ENCODE measurements around the gene DIRAS3. TPM values are rescaled to one million over a fixed set of nuclear protein-coding genes. Genes with fewer than 3 reads are reported as not detected.
"Not testable (repeated sequence)": the region's sequence is repeated elsewhere in the genome, so short reads cannot be mapped to it uniquely, and the experiment has no call there.

DIRAS3 gene
- total RNA-seq, 2 donors from 2014 or later: 2.8 to 3.0 TPM

- TF ChIP-seq POLR2AphosphoS5 (IDR thresholded peaks at IDR 0.05) (no peak), POLR2A (IDR thresholded peaks at IDR 0.05) (no peak), CTCF (IDR thresholded peaks at IDR 0.05) (no peak)
- Histone ChIP-seq H3K4me3 (no peak overlapping the region), H3K9me3 (no peaks in the 10 kb centered on the region), H3K4me1 (replicated peaks) (no peaks in the 10 kb centered on the region), H3K36me3 (no peaks in the 10 kb centered on the region), H3K27ac (no peak overlapping the region), H3K27me3 (replicated peaks; ENCODE audit: insufficient read depth) (no peaks in the 10 kb centered on the region)
- 96% methylated on average over 4 of the region's 4 CpGs for WGBS
- no peak for DNase-seq (ENCODE audit: low spot score)
- intact Hi-C loops (cut with DNase I): no loop called here
Measured at GRCh38 chr1:68013351-68013750, 37.1 kb downstream of the DIRAS3 start.

DNA sequence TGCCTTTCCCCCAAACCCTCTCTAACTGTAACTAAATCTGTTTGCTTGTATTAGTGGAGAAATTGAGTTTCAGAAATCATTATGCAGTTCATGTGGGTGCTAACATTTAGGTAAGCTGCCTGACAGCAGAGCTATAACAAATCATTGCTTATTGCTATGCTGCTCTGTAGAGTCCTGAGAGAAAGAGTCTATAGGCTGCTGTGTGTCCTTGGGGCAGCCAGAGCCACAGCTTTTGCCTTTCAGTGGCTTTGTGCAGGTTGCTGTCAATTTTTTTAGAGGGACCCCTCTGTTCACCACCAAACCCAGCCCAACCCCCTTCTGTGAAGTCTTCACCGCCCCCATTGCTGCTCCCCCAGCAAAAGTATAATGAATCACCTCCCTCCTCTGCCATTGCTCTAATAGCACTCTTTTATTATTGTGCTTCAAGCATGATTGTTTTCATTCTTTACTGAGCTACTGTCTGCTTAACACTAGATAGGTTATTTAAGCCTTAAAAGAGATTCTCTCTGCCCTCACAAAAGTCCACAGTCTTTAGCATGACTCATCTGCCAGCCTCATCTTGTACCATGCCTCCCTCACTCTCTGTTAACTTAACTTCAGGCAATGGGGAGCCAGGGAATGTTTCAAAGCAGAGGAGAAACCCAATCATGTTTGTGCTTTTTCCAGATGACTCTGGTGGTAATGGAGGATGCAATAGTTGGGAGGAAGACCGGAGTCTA, 38.6 kb downstream of the DIRAS3 start:
- H3K36me3 ChIP-seq: no peaks in the 10 kb centered on the region
- DNase-seq (ENCODE audit: low spot score): no peak
- TF ChIP-seq CTCF (IDR thresholded peaks at IDR 0.05): no peak
- TF ChIP-seq POLR2AphosphoS5 (IDR thresholded peaks at IDR 0.05): no peak
- no peak for TF ChIP-seq POLR2A (IDR thresholded peaks at IDR 0.05)
- intact Hi-C loops (cut with DNase I): no loop called here
- H3K27me3 ChIP-seq (replicated peaks; ENCODE audit: insufficient read depth): no peaks in the 10 kb centered on the region
- H3K27ac ChIP-seq: no peak overlapping the region
- no peaks in the 10 kb centered on the region for H3K4me1 ChIP-seq (replicated peaks)
- no peaks in the 10 kb centered on the region for H3K9me3 ChIP-seq
- no peak overlapping the region for H3K4me3 ChIP-seq
- 86% methylated on average over 2 of the region's 2 CpGs for WGBS

DNA sequence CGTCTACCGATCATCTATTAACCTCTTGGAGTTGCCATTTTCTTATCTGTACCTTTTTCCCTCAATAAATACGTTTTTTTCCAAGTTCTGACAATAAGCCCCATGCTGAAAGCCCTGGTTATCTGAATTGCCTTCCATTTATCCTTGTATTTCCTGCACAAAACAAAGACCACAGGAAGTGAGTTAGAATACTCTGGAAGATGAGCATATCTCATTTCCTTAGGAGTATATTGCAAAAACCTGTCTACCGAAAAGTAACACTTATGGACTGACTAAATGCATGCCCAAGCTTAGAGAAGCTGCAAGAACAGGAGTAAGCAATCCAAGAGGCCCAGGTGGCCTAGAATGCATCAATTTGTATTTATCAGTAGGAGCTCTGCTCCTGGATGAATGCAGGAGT, 39.9 kb downstream of the DIRAS3 start:
- Histone ChIP-seq H3K9me3 (no peaks in the 10 kb centered on the region), H3K36me3 (no peaks in the 10 kb centered on the region), H3K27me3 (replicated peaks; ENCODE audit: insufficient read depth) (no peaks in the 10 kb centered on the region), H3K4me3 (no peak overlapping the region), H3K27ac (no peak overlapping the region), H3K4me1 (replicated peaks) (no peaks in the 10 kb centered on the region)
- WGBS: 28% methylated on average over 4 of the region's 4 CpGs
- no peak for DNase-seq (ENCODE audit: low spot score)
- TF ChIP-seq POLR2A (IDR thresholded peaks at IDR 0.05) (no peak), POLR2AphosphoS5 (IDR thresholded peaks at IDR 0.05) (no peak), CTCF (IDR thresholded peaks at IDR 0.05) (no peak)
- intact Hi-C loops (cut with DNase I): no loop called here

GRCh38 chr1:68010090-68010489, 40.3 kb downstream of the DIRAS3 start:
- intact Hi-C loops (cut with DNase I): no loop called here
- Histone ChIP-seq H3K27ac (no peak overlapping the region), H3K4me1 (replicated peaks) (no peaks in the 10 kb centered on the region), H3K9me3 (no peaks in the 10 kb centered on the region), H3K36me3 (no peaks in the 10 kb centered on the region), H3K4me3 (no peak overlapping the region), H3K27me3 (replicated peaks; ENCODE audit: insufficient read depth) (no peaks in the 10 kb centered on the region)
- DNase-seq (ENCODE audit: low spot score): no peak
- TF ChIP-seq CTCF (IDR thresholded peaks at IDR 0.05): peak in 2 of 4 experiments; percentile 19 to 32
- TF ChIP-seq POLR2AphosphoS5 (IDR thresholded peaks at IDR 0.05): no peak
- no peak for TF ChIP-seq POLR2A (IDR thresholded peaks at IDR 0.05)

GRCh38 chr1:68003626-68004025, 46.8 kb downstream of the DIRAS3 start:
- H3K36me3 ChIP-seq; H3K9me3 ChIP-seq; H3K27me3 ChIP-seq (replicated peaks; ENCODE audit: insufficient read depth); H3K4me1 ChIP-seq (replicated peaks); H3K27ac ChIP-seq; DNase-seq (ENCODE audit: low spot score); intact Hi-C loops (cut with DNase I); H3K4me3 ChIP-seq: not testable (repeated sequence)
- WGBS: 54% methylated on average over 3 of the region's 3 CpGs

All from prostate gland (tissue), 2 donors.